HepG2 (cell line): ENCODE results near the gene HMGB4. TPM values are rescaled to one million over a fixed set of nuclear protein-coding genes. Genes with fewer than 3 reads are reported as not detected.

Experiments used
- ATAC-seq: fragments of 200-7000 bp; cut with Tn5 transposase; 3 replicates; pipeline ENCODE4 v1.9.1; 2020; ENCODE audit warnings: mild to moderate bottlenecking, moderate library complexity
- BruUV-seq: library from RNA; stranded (reverse); fragments of 400-500 nt; replicated peaks from 2 replicates; lab custom pipeline; 2021; lab: Mats Ljungman, UMichigan
- CTCF ChIA-PET: fragments of 300-600 bp; formaldehyde crosslinking; extraction: SDS; loops from one replicate; lab custom pipeline; 2021; ENCODE audit warnings: low total read pairs, inconsistent platforms, low intra/inter-chr PET ratio; lab: Yijun Ruan, JAX
- POLR2A ChIA-PET: fragments of 350-600 bp; sonication (Branson Sonifier 250); formaldehyde crosslinking; loops from one replicate; lab custom pipeline; 2020; ENCODE audit warnings: antibody characterized with exemption, inconsistent platforms; lab: Yijun Ruan, JAX
- DNase-seq: peaks from one replicate; pipeline ENCODE4 v3.0.0-alpha.2; 2015; ENCODE audit warnings: low spot score
- FAIRE-seq: peaks from 3 replicates; lab custom pipeline; 2011; peaks lifted over from hg19 to GRCh38; lab: Jason Lieb, UNC
- H2AFZ ChIP-seq: one replicate; pipeline ENCODE4 v1.6.1; 2011; ENCODE audit warnings: low read length, inconsistent platforms
- H3K27ac ChIP-seq: fragments of 300-600 bp; 3 replicates; pipeline ENCODE4 v1.8.0; 2011; ENCODE audit warnings: mixed run types, mild to moderate bottlenecking, mixed read lengths, low read length, inconsistent platforms; ENCODE audit not compliant: insufficient read depth; ENCODE audit errors: extremely low read length
- H3K27me3 ChIP-seq, 2 experiments: fragments of 200-600 bp in 1 of 2; 2 replicates in 1 of 2; 3 replicates in 1 of 2; pipeline versions ENCODE4 v1.6.0 to v1.8.0; 2011; ENCODE audit warnings: low read length in 2 of 2, mild to moderate bottlenecking in 2 of 2, moderate library complexity in 2 of 2, inconsistent platforms in 1 of 2; ENCODE audit not compliant: insufficient read depth in 2 of 2, control insufficient read depth in 1 of 2
- H3K36me3 ChIP-seq, 2 experiments: fragments of 200-600 bp in 1 of 2; replicated peaks in 1 of 2; 2 replicates in 1 of 2; 3 replicates in 1 of 2; pipeline versions ENCODE4 v1.5.1 to v1.8.0; 2011; ENCODE audit warnings: low read length in 2 of 2, inconsistent platforms in 1 of 2; ENCODE audit not compliant: insufficient read depth in 2 of 2, control insufficient read depth in 1 of 2
- H3K4me1 ChIP-seq: 2 replicates; pipeline ENCODE4 v1.5.1; 2012; ENCODE audit warnings: low read length, inconsistent platforms; ENCODE audit not compliant: insufficient read depth
- H3K4me2 ChIP-seq: 2 replicates; pipeline ENCODE4 v1.6.0; 2011; ENCODE audit warnings: low read depth, low read length, inconsistent platforms
- H3K4me3 ChIP-seq, 3 experiments: fragments of 200-600 bp in 1 of 3; sonication (generic), shearing (Covaris generic) in 1 of 3; replicated peaks in 1 of 3; 2 replicates each; pipeline ENCODE4 v1.5.1; 2011 to 2016; ENCODE audit warnings: low read length in 3 of 3, inconsistent platforms in 2 of 3, low read depth in 2 of 3, mild to moderate bottlenecking in 2 of 3, control low read depth in 1 of 3, mixed read lengths in 1 of 3; ENCODE audit not compliant: insufficient read depth in 1 of 3
- H3K79me2 ChIP-seq: one replicate; pipeline ENCODE4 v1.6.1; 2011; ENCODE audit warnings: low read length, inconsistent platforms; ENCODE audit not compliant: insufficient read depth
- H3K9ac ChIP-seq: 2 replicates; pipeline ENCODE4 v1.6.0; 2011; ENCODE audit warnings: mild to moderate bottlenecking, low read depth, low read length, inconsistent platforms; ENCODE audit not compliant: insufficient read depth
- H3K9me3 ChIP-seq: 2 replicates; pipeline ENCODE4 v1.5.1; 2012; ENCODE audit warnings: mild to moderate bottlenecking, low read length
- H4K20me1 ChIP-seq: 2 replicates; pipeline ENCODE4 v1.6.0; 2011; ENCODE audit warnings: inconsistent platforms, mild to moderate bottlenecking, low read length, moderate library complexity; ENCODE audit not compliant: insufficient read depth
- AFF4 ChIP-seq: sonication (generic); formaldehyde crosslinking; IDR thresholded peaks from 2 replicates; pipeline ENCODE4 v1.4.0; 2020; ENCODE audit warnings: missing genetic modification reagents
- EEA1 ChIP-seq: sonication (generic); formaldehyde crosslinking; IDR thresholded peaks from 2 replicates; pipeline ENCODE4 v1.5.1; 2020; ENCODE audit warnings: mild to moderate bottlenecking, missing genetic modification reagents, borderline replicate concordance
- ELF3 ChIP-seq: IDR thresholded peaks from 2 replicates; pipeline ENCODE4 v1.6.1; 2016; ENCODE audit warnings: missing genetic modification reagents, missing compliant biosample characterization
- MNT ChIP-seq: fragments of 450-650 bp; IDR thresholded peaks from 2 replicates; pipeline ENCODE4 v1.6.1; 2016
- MZF1 ChIP-seq: sonication (generic); formaldehyde crosslinking; IDR thresholded peaks from 2 replicates; pipeline ENCODE4 v1.8.1; 2023; ENCODE audit warnings: mild to moderate bottlenecking, missing genetic modification reagents, borderline replicate concordance
- NFIC ChIP-seq: IDR thresholded peaks from 2 replicates; pipeline ENCODE4 v1.6.1; 2012; ENCODE audit warnings: mild to moderate bottlenecking, low read length, inconsistent platforms
- SCMH1 ChIP-seq: sonication (generic); formaldehyde crosslinking; IDR thresholded peaks from 2 replicates; pipeline ENCODE4 v1.9.0; 2021; ENCODE audit warnings: missing genetic modification reagents, mild to moderate bottlenecking, borderline replicate concordance
- SRF ChIP-seq: IDR thresholded peaks from 2 replicates; pipeline ENCODE4 v1.6.1; 2011; ENCODE audit warnings: mild to moderate bottlenecking, low read depth, low read length, moderate library complexity
- TERF1 ChIP-seq: sonication (generic); formaldehyde crosslinking; IDR thresholded peaks from 2 replicates; pipeline ENCODE4 v1.8.0; 2022; ENCODE audit warnings: mild to moderate bottlenecking, missing genetic modification reagents, moderate library complexity
- ZMYM3 ChIP-seq: sonication (generic); formaldehyde crosslinking; IDR thresholded peaks from 2 replicates; pipeline ENCODE4 v1.5.1; 2020; ENCODE audit warnings: mild to moderate bottlenecking, missing genetic modification reagents
- ZNF510 ChIP-seq: sonication (generic); formaldehyde crosslinking; IDR thresholded peaks from 2 replicates; pipeline ENCODE4 v1.4.0; 2020; ENCODE audit warnings: low read depth, mild to moderate bottlenecking, missing genetic modification reagents
- ZNF562 ChIP-seq: sonication (generic); formaldehyde crosslinking; IDR thresholded peaks from 2 replicates; pipeline ENCODE4 v1.8.0; 2022; ENCODE audit warnings: missing genetic modification reagents, borderline replicate concordance
- ZNF572 ChIP-seq: sonication (generic); formaldehyde crosslinking; IDR thresholded peaks from 2 replicates; pipeline ENCODE4 v1.5.1; 2020; ENCODE audit warnings: mild to moderate bottlenecking, missing genetic modification reagents
- ZNF678 ChIP-seq: sonication (generic); formaldehyde crosslinking; IDR thresholded peaks from 2 replicates; pipeline ENCODE4 v1.4.0; 2020; ENCODE audit warnings: mild to moderate bottlenecking, missing genetic modification reagents
- ZNF709 ChIP-seq: sonication (generic); formaldehyde crosslinking; IDR thresholded peaks from 2 replicates; pipeline ENCODE4 v1.5.0; 2020; ENCODE audit warnings: mild to moderate bottlenecking, missing genetic modification reagents
- ZNF713 ChIP-seq: sonication (generic); formaldehyde crosslinking; IDR thresholded peaks from 2 replicates; pipeline ENCODE4 v1.4.0; 2020; ENCODE audit warnings: mild to moderate bottlenecking, missing genetic modification reagents
- WGBS: methylation state at CpG from one replicate; pipeline ENCODE4 v1.1.6; 2017; ENCODE audit warnings: low lambda C conversion rate; 5-methylcytosine and 5-hydroxymethylcytosine counted together
- in situ Hi-C: cut with HindIII; loops from 2 replicates; pipeline ENCODE4 v1.10.0; 2017; ENCODE audit warnings: low pct_unique_long_range_greater_than_20kb; ENCODE audit not compliant: extremely low pct_ligation_motif_present
- intact Hi-C: fragments of 100-400 bp; cut with micrococcal nuclease; formaldehyde crosslinking; loops from one replicate; pipeline ENCODE4 v1.10.0; 2022; ENCODE audit not compliant: unreplicated experiment
- polyA plus RNA-seq, 8 experiments: library from polyadenylated mRNA; depleted of rRNA in 3 of 8; stranded (reverse) in 7 of 8; unstranded in 1 of 8; fragments of >200 nt; fragmentation: Illumina TruSeq in 4 of 8; extraction: Trizol in 4 of 8; gene quantifications; 2 replicates each; pipeline versions ENCODE4 v1.2.1 to v1.2.3, GENCODE V29; 2011 to 2016; ENCODE audit warnings: low read depth in 4 of 8, missing spikeins in 1 of 8, mixed read lengths in 1 of 8; ENCODE audit not compliant: insufficient read depth in 1 of 8
- total RNA-seq, 5 experiments: library from RNA; depleted of rRNA; stranded (reverse); fragments of >200 nt; fragmentation: Illumina TruSeq; extraction: Trizol; gene quantifications; 2 replicates each; pipeline ENCODE4 v1.2.3, GENCODE V29; 2016; ENCODE audit warnings: low read depth in 1 of 5

The HMGB4 gene
- total and polyA plus RNA-seq, 2 of the 13 experiments (the other 11 are each of a cell fraction or from before 2014, with no cell fraction given) = not detected

- CTCF ChIA-PET = no interaction called here
These were observed 10.8 kb downstream of the HMGB4 start for GRCh38 chr1:33874636-33875035.

More at GRCh38 chr1:33874636-33875035, 10.8 kb downstream of the HMGB4 start:
- Histone ChIP-seq H3K36me3 (no peaks in the 10 kb centered on the region), H3K27ac (no peak overlapping the region), H3K27me3 (no peaks in the 10 kb centered on the region; a peak in 1 of 5 replicates), H3K4me1 (no peaks in the 10 kb centered on the region), H3K4me3 (no peak overlapping the region), H3K79me2 (no peaks in the 10 kb centered on the region), H4K20me1 (no peaks in the 10 kb centered on the region), H3K4me2 (no peak overlapping the region), H3K9ac (no peak overlapping the region), H3K9me3 (no peaks in the 10 kb centered on the region), H2AFZ (no peak overlapping the region)
- no peak for TF ChIP-seq ZMYM3
- TF ChIP-seq AFF4 = no peak
- no peak for TF ChIP-seq SRF
- no peak for TF ChIP-seq MZF1 (CRISPR knock-in tag)
- TF ChIP-seq NFIC = no peak
- no peak for TF ChIP-seq ZNF510 (CRISPR knock-in tag)
- TF ChIP-seq SCMH1 (CRISPR knock-in tag) = no peak
- TF ChIP-seq EEA1 (CRISPR knock-in tag) = no peak
- TF ChIP-seq ZNF709 (CRISPR knock-in tag) = no peak
- no peak for TF ChIP-seq ZNF713 (CRISPR knock-in tag)
- no peak for TF ChIP-seq ZNF572
- TF ChIP-seq MNT = no peak
- TF ChIP-seq ELF3 (CRISPR knock-in tag) = no peak
- TF ChIP-seq TERF1 (CRISPR knock-in tag) = no peak
- no peak for TF ChIP-seq ZNF562 (CRISPR knock-in tag)
- no peak for TF ChIP-seq ZNF678
- in situ Hi-C loops = no loop called here
- DNase-seq (no peak), FAIRE-seq (no peak), ATAC-seq (no peak)
- POLR2A ChIA-PET = no interaction called here
- no TSS peak for BruUV-seq
- intact Hi-C loops = no loop called here
- 2% methylated on average over 7 of the region's 7 CpGs for WGBS
